GM19395 (cell line): ENCODE measurements around the gene TTLL12.
A peak's percentile ranks its signal among the peaks of the same experiment; 100 is the strongest.
"Not testable (repeated sequence)": the region's sequence is repeated elsewhere in the genome, so short reads cannot be mapped to it uniquely, and the experiment has no call there.

Experiments used
- ATAC-seq: cut with Tn5 transposase; IDR thresholded peaks from one replicate; pipeline ENCODE4 v1.9.1; 2021; ENCODE audit warnings: mild to moderate bottlenecking, moderate library complexity; ENCODE audit not compliant: unreplicated experiment

TTLL12 gene

DNA sequence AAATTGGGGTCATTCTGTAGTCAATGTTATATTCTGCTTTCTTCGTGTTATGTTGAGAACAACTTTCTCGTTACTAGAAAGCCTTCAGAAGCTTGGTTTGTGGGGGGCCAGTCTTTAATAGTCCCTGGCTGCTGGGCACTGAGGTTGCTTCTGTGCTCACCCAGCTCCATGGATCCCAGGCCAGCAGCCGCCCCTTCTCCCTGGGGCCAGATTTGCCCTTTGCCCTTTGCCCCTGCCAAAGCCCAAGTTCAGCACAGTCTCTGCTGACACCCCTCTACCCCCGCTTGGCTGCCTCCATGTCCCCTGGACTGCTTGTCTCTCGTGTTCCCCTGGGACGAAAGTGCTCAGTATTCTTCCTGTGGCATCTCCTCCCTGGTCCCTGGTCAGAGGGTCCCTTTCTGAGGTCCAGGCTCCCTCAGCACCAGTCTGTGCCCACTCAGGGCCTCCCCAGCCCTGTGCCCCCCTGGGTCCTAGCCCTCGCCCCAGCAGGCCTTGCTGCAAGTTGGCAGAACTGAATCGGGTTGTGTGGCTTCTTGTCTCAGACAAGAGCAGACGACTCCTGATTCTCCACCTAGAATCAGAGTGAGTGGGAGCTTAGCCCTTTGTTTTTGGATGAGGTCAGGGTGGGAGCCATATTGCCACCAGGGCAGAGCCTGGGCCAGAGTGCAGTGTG, 28.9 kb downstream of the TTLL12 start:
- ATAC-seq = no peak

DNA sequence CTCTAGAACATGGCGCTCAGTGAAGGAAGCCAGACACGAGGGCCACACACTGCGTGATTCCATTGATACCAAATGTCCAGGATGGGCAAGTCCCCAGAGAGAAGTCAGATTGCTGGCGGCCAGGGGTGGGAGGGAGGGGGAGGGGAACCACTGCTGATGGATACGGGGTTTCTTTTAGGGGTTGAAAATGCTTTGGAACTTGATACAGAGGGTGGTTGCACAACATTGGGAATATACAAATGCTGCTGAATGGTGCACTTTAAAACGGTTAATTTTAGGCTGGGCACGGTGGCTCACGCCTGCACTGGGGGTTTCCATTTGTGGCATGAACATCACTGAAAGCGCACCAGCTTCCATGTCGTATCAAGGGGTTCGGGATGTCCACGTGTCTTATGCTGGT, 30.5 kb downstream of the TTLL12 start:
- no peak for ATAC-seq

DNA sequence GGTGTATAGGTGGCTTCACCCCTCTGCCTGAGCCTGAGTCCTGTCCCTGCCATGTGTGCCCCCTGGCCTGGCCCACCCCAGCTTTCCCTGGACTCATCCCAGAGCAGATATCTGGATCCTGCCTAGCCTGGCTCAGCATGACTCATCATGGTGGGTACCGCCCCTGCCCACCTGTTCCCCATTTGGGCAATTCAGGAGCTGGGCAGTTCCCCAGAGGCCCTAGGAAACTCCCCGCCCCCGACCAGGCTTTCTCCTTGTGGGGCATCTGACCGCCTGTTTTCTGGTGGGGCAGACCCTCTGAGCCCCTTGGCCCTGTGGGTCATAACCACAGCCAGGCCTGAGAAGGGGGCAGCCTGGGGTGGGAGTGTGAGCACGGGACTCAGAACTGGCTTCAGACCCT, 31.1 kb downstream of the TTLL12 start:
- ATAC-seq = no peak

DNA sequence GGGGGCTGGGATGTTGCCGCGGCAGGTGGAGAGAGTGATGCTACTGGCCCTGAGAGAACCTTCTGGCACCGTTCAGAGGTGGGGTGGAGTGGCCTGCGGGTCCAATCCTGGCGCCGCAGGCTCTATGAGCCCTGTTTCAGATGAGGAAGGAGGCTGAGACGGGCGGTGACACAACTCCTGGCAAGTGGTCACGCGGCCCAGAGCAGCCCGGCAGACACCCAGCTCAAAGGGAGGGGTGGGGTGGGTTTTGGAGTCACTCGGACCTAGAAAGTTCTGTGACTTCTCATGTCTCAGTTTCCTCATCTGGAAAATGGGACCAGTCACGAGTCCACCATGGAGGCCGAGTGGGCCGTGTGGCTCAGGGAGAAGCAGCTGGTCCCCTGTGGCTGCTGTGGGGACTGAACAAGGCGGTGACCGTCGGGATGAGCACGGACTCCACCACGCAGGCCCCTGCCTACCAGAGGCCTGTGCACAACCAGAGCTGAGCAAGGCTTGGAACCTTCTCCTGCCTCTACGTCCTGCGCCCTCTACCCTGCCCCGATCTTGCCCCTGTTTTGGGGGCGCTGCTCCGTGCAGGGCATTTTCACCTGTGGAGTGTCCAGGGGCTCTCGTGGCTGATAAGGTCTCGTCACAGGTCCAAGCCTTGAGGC, 31.9 kb downstream of the TTLL12 start:
- no peak for ATAC-seq

DNA sequence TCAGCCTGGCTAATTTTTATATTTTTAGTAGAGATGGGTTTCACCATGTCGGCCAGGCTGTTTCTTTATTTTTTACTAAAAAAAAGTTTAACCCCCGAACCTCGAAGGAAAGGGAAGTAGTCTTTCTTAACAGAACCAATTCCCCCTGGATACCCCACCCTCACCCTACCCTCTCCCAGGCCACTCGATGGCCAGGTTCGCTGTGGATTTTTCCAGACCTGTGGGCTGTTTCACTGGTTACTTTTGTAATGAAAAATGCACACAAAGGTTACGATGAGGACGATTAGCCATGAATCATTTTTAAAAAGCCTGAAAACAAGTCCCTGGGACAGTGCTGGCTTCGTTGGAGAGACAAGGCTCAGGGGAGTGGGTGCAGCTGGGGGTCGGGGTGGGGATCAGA, 33.0 kb downstream of the TTLL12 start:
- no peak for ATAC-seq

DNA sequence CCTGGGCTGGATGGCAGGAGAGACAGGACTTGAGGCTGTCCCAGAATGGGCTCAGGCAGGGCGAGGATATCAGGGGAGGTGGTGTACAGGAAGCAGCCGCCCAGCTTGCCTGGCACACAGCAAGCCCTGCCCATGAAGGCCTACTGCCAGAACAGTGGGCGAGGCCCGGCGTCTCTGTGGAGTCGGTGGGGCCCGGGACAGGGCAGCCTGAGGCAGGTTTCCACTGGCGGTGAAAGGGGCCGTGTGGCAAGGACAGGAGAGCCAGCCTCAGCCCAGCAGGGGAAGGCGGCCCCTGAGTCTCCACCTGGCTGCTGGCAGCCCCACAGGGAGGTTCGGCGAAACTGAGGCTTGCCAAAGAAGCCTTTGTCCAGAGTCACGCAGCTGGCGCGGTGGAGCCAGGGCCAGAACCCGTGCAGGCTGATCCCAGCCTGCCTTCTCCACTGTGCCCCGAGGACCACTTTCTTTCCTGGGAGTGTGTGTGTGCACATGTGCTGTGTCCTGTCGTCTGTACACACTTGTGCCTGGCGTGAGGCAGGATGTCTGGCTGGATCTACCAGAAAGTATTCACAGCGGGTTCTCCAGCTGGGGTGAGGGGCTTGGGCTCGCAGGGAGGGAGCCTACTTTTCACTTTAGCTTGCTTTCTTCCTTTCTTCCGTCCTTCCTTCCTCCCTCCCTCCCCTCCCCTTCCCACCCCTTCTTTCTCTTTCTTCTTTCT, 34.4 kb downstream of the TTLL12 start:
- no peak for ATAC-seq

DNA sequence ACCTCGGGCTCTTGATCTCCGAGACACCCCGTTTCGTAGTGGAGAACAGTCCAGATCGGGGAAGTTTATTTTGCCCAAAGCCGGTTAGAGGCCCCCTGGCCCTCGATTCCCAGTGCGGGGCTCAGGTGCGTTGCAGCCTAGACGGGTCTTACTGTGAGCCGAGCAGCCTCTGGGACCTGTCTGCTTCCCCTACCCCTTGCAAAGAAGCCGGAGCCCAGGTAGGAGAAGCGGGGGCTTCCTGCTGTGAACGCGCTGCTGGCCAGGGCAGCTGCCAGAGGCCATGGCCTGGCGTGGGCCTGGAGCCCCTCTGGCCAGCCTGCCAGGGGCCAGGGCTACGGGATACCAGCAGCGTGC, 35.0 kb downstream of the TTLL12 start:
- no peak for ATAC-seq

DNA sequence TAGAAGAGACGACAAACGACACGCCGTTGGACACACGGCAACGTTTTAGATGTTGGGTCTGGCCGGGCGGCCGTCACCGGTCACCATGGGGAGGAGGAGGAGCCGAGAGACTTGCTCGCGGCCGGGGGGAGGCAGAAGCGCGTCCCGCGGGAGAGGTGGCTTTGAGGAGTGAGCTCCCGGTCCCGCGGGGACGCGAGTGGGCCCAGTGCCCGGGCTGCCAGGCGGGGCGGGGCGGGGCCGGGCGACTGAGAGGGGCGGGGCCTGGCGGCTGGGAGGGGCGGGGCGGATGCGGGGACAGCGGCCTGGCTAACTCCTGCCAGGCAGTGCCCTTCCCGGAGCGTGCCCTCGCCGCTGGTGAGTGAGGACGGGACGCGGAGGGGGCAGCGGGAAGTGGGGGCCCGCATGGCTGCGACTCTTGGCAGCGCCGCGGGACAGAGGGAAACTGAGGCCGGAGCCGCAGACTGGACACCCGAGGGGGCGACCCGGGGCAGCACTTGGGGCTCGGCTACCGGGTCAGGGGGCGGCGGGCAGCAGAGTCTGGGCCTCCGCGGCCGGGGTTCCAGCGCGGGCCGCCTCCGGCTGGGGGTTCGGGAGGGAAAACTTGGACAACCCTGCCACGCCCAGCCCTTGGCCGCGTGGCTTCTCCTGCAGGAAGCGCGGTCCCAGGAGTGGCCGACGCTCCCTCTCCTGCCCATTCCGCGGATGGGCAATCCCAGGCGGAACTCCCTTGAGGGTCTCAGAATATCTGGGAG, 35.5 kb downstream of the TTLL12 start, which contains the start of gene TSPO:
TSS of gene TSPO (plus strand) at position 309 of the 752 bp plus-strand sequence. CDS start 7,680 bp downstream, outside the sequence.
- ATAC-seq = no peak

DNA sequence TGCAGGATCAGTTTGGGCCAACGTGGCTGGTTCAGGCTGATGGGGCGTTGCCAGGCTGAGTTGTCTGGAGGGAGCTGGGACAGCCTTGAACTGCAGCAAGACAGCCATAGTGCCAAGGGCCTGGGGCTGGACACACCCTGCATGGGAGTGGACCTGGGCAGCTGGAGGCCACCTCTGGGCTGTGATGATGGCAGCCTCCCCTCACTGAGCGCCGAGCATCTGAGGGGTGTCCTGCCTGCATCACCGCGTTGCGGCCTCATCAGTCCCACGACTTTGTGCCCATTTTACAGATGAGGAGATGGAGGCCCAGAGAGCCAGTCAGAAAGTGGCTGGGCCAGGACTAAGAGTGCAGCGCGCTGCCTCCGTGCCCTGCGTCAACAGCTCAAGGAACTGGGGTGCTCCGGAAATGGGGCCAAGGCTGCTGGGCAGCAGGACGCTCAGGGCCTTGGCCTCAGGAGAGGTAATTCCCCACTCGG, 36.2 kb downstream of the TTLL12 start:
- ATAC-seq = no peak

DNA sequence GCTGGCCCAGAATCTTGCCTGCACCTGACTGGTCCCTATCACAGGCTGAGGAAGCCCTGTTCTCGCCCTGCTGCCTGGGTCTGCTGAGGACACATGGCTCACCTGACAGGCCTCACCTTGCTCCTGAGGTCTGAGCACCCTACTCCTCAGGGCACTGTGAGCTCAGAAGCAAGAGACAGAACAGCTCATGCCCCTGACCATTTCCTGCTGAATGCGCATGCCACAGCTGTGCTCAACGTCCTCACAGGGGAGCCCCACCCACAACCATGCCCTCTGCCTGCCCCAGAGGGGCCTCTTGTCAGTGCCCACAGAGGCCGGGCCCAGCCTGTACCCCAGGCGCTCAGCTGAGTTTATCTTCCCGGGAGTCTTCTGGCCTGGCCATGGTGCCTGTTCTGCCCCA, 38.4 kb downstream of the TTLL12 start:
- ATAC-seq = no peak

DNA sequence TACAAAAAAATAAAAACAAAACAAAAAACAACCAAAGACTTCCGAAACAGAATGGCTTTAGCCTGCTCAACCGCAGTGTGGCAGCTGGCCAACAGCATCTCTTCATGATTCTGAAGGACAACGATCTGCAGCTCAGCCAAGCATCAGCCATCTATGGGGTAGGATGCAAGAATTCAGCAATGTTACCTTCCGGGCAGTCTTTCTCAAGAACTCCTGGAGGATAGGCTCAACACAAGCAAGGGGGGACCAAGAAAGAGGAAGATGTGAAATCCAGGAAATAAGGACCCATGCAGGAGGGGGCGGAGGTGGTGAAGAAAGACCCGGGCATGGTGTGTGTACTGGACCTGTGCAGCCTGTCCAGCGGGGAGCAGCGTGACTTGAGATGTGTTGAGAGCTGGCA, 39.1 kb downstream of the TTLL12 start:
- ATAC-seq = no peak

DNA sequence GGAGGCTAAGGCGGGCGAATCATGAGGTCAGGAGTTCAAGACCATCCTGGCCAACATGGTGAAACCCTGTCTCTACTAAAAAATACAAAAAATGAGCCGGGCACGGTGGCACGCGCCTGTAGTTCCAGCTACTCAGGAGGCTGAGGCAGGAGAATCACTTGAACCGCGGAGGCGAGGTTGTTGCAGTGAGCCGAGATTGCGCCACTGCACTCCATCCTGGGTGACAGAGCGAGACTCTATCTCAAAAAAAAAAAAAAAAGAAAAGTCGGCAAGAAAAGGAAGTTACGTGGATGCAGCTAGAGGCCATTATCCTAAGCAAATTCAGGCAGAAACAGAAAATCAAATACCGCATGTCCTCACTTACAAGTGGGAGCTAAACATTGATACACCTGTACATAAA, 40.6 kb downstream of the TTLL12 start:
- ATAC-seq = not testable (repeated sequence)

DNA sequence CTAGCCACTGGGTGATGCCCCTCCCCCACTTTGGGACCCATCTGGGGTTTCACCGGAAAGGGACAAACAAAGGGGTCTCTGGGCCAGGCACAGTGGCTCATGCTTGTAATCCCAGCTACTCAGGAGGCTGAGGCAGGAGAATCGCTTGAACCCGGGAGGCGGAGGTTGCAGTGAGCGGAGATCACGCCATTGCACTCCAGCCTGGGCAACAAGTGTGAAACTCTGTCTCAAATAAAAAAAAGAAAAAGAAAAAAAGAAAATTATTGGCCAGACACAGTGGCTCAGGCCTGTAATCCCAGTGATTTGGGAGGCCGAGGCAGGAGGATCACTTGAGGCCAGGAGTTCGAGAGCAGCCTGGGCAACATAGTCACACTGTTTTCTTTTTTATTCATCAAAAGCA, 41.6 kb downstream of the TTLL12 start:
- ATAC-seq = not testable (repeated sequence)

DNA sequence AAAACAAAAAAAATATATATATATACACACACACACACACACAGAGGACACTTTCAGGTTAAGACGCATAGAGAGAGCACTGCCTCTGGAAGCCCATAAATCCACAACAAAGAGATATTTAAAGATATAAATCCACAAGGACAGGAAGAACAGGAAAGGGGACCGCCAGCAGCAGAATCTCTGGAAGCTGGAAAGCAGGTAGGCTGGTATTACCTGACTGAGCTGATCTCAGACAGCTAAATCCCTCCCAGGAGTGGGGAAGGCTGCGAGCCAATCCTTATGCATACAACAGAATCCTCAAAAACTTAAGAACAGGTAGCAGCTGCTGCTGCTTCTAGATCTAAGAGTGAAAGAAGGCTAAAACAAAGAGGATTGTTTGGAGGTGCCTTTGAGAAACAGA, 42.0 kb downstream of the TTLL12 start:
- ATAC-seq = no peak

DNA sequence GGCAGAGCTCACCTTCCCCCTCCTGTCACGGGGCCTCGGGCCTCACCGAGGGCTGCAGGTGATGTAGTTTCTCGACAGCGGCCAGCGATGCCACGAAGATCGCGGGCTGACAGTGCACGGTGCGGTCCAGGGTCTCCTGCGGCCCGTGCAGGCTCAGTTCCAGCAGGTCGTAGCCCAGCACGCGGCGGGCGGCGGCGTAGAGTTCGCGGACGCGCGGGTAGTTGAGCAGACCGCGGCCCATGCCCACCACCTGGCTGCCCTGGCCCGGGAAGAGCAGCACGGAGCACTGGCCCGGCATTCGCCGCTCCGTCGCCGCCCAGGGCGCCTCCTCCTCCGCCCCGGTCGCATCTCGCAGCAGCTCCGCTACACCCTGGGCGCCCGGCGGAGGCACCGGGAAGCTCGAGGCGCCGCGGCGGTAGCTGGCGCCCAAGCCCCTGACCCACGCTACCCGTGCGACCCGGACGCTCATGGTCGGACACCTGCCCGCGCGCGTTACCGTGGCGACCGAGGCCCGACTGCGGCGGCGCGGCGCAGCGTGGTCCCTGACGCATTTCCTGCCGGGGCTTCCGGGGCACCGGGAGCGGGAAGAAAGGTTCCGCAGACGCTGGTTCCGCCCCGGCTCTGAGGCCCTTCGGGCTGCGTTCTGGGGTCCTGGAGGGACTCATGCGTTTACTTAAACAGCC, 43.9 kb downstream of the TTLL12 start, which contains the start of gene MCAT:
TSS of gene MCAT (minus strand) at position 519 of the 683 bp plus-strand sequence. CDS start at position 469, 50 bp downstream.
- peak; percentile 72 for ATAC-seq

DNA sequence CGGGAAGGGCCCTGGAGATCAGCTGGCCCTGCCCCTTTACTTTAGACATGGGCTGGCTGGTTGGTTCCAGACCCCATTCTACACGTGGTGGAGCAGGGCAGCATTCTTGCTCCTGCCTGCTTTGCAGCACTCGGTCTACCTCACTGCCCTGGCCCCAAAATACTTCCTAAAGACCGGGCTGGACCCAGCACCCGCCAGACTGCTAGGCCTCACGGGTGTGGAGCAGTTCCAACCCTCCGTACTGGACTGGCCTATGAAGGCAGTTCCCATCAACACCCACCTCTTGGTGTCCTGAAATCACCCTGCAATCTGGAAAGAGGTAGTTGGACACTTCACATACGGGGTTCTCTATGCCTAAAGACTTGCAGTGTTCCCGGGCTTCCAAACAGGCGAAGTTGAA, 50.1 kb downstream of the TTLL12 start:
- no peak for ATAC-seq

DNA sequence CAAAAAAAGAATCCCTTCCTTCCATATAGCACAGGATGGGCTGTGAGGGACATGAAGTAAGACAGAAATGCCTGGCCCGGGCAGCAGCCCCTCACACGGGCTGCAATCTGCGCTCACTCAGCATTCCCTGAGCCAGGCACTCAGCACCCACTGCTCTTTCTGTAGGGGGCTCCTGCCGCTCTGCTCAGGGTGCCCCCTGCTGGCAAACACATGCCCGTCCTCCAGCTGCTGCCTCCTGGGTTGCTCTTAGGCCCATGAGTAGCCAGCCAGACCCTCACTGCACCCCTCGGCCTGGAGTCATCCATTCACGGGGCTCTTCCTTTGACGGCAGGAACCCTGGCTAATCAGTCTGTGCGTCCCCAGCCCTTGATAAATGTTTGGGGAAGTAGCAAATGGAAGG, 50.7 kb downstream of the TTLL12 start:
- no peak for ATAC-seq

DNA sequence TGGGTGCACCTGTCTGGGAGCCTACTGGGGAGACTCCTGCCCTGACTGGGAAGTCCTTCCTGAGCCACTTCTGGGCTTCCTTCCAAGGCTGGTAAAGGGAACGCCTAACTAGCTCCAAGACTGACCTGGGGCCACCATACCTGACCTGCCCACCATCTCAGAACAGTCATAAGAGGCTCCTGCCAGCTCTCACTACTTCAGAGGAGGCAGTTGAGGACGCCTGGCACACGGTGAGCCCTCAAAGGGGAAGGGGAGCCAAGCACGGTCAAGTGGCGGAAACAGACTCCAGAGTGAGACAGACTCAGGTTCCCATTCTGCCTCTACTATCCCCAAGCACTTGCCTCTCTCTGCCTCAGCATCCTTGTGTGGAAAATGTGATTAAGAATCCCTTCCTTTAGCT, 51.4 kb downstream of the TTLL12 start:
- ATAC-seq = no peak

DNA sequence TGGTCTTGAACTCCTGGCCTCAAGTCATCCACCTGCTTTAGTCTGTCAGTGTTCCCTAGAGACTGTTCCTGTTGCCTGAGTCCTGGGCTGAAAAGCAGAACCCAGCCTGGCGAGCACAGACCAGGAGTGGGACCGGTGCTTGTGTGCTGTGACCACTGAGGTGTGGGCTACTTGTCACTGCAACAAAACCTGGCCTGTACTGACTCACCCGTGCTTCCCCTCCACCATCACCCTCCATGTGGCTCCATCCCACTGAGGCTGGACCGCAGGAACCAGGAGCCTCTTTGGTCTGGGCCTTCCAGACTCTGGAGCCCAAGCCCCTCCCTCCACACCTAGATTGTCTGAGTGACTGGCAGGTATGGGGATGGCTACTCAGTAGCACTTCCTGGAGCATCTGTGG, 52.4 kb downstream of the TTLL12 start:
- no peak for ATAC-seq

DNA sequence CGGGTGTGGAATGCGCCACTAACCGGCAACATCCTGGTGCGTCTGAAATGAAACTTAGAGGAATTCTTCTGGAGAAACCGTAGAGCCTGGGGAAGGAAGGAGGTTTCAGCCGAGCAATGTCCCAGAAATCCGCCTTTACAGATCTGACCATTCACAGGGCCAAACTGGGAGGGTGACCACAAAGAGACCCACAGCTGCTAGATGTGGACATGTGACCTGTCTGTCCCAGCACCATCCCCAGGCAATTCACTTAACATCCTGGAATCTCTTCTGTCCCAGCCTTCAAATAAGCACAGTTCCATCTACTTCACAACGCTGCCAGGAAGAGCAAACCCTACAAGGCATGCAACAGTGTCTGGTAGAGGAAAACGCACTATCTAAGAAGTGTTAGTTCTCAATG, 53.5 kb downstream of the TTLL12 start:
- ATAC-seq = no peak
